H1 (cell line): ENCODE results near the gene MYCBP2. TPM values are rescaled to one million over a fixed set of nuclear protein-coding genes. Genes with fewer than 3 reads are reported as not detected.

Experiments used
- ASH2L ChIP-seq: fragments of 200-600, 300-600 bp; sonication (generic); IDR thresholded peaks from one replicate; pipeline ENCODE4 v1.7.1; 2017; ENCODE audit warnings: low read length
- BRCA1 ChIP-seq: IDR thresholded peaks from 2 replicates; pipeline ENCODE4 v1.6.1; 2012; ENCODE audit warnings: low read depth, low read length, improper control_type of control experiment
- CBX5 ChIP-seq: fragments of 300-800, 300-1000 bp; sonication (generic); IDR thresholded peaks from 2 replicates; pipeline ENCODE4 v1.7.1; 2016; ENCODE audit warnings: antibody characterized with exemption, low read length, low read depth
- CEBPB ChIP-seq: IDR thresholded peaks from 2 replicates; pipeline ENCODE4 v1.6.1; 2012; ENCODE audit warnings: low read depth, low read length
- GTF2F1 ChIP-seq: IDR thresholded peaks from 2 replicates; pipeline ENCODE4 v1.6.1; 2012; ENCODE audit warnings: low read depth, low read length, improper control_type of control experiment, borderline replicate concordance
- KDM1A ChIP-seq: fragments of 200-600, 300-600 bp; sonication (generic); IDR thresholded peaks from 2 replicates; pipeline ENCODE4 v1.7.1; 2016; ENCODE audit warnings: mild to moderate bottlenecking, low read length, borderline replicate concordance
- NANOG ChIP-seq: IDR thresholded peaks from 2 replicates; pipeline ENCODE4 v1.6.1; 2011; ENCODE audit warnings: low read length, low read depth, mild to moderate bottlenecking, inconsistent platforms; ENCODE audit not compliant: insufficient read depth, poor library complexity, severe bottlenecking
- POLR2A ChIP-seq, 2 experiments: IDR thresholded peaks; 1 replicate in 1 of 2; 2 replicates in 1 of 2; pipeline ENCODE4 v1.6.1; 2011; ENCODE audit warnings: low read depth in 2 of 2, low read length in 2 of 2, mild to moderate bottlenecking in 2 of 2; ENCODE audit errors: control extremely low read depth in 1 of 2
- POU5F1 ChIP-seq: IDR thresholded peaks from 2 replicates; pipeline ENCODE4 v1.6.1; 2011; ENCODE audit warnings: low read depth, mild to moderate bottlenecking, low read length, moderate library complexity
- RAD21 ChIP-seq, 2 experiments: IDR thresholded peaks in 1 of 2; conservative IDR thresholded peaks in 1 of 2; 2 replicates each; pipeline ENCODE4 v1.6.1; 2011; ENCODE audit warnings: low read depth in 2 of 2, low read length in 2 of 2, improper control_type of control experiment in 1 of 2, inconsistent platforms in 1 of 2, mild to moderate bottlenecking in 1 of 2, moderate library complexity in 1 of 2
- RBBP5 ChIP-seq: IDR thresholded peaks from 2 replicates; pipeline ENCODE4 v1.7.1; 2012; ENCODE audit warnings: low read depth, mild to moderate bottlenecking, inconsistent platforms, low read length, moderate library complexity, borderline replicate concordance
- RNF2 ChIP-seq: fragments of 200-900, 300-1000 bp; sonication (generic); IDR thresholded peaks from 2 replicates; pipeline ENCODE4 v1.7.1; 2016; ENCODE audit warnings: borderline replicate concordance, low read depth, mild to moderate bottlenecking, antibody characterized with exemption, low read length; ENCODE audit not compliant: poor library complexity, severe bottlenecking; ENCODE audit errors: missing control alignments
- SIRT6 ChIP-seq: IDR thresholded peaks from one replicate; pipeline ENCODE4 v1.7.1; 2012; ENCODE audit warnings: low read length, inconsistent platforms
- SIX5 ChIP-seq: IDR thresholded peaks from 2 replicates; pipeline ENCODE4 v1.6.1; 2011; ENCODE audit warnings: mild to moderate bottlenecking, low read depth, low read length
- SP1 ChIP-seq: IDR thresholded peaks from 2 replicates; pipeline ENCODE4 v1.6.1; 2011; ENCODE audit warnings: low read depth, low read length
- TEAD4 ChIP-seq: IDR thresholded peaks from 2 replicates; pipeline ENCODE4 v1.6.1; 2012; ENCODE audit warnings: low read depth, low read length, inconsistent platforms, mixed read lengths
- YY1 ChIP-seq: IDR thresholded peaks from 2 replicates; pipeline ENCODE4 v1.6.1; 2011; ENCODE audit warnings: low read depth, mild to moderate bottlenecking, low read length
- polyA plus RNA-seq, 7 experiments: library from polyadenylated mRNA; depleted of rRNA in 3 of 7; stranded (reverse) in 5 of 7; unstranded in 2 of 7; fragments of >200 nt in 5 of 7; fragments of 200-250 nt in 2 of 7; gene quantifications; 1 replicate in 5 of 7; 2 replicates in 1 of 7; 4 replicates in 1 of 7; pipeline versions ENCODE4 v1.2.1 to v1.2.3, GENCODE V29; 2011 to 2013; ENCODE audit warnings: missing spikeins in 2 of 7, mixed read lengths in 2 of 7
- total RNA-seq: library from RNA; stranded (reverse); fragmentation: NEBNext Ultra II Directional; extraction: Animal tissue kit (Norgen Biotek cat#: 25700); gene quantifications from 2 replicates; pipeline ENCODE4 v1.2.1, GENCODE V29; 2021

Gene MYCBP2
- total and polyA plus RNA-seq, 2 of the 8 experiments (the other 6 are each of a cell fraction or from before 2014, with no cell fraction given): 19.0 to 52.1 TPM

- peak; percentile 22 for TF ChIP-seq RNF2
- TF ChIP-seq ASH2L: peak; percentile 98
- peak; percentile 55; the same call in 1 of the 2 replicates for TF ChIP-seq RBBP5
- no peak for TF ChIP-seq NANOG
- no peak for TF ChIP-seq GTF2F1
- no peak for TF ChIP-seq BRCA1
- TF ChIP-seq KDM1A: no peak
- no peak for TF ChIP-seq SIRT6
- TF ChIP-seq TEAD4: no peak
- TF ChIP-seq POU5F1: no peak
- TF ChIP-seq SP1: peak; percentile 98
- peak in 1 of 2 experiments; percentile 51; a peak in 2 of 3 replicates for TF ChIP-seq POLR2A (IDR thresholded peaks at IDR 0.05; ENCODE audit: control extremely low read depth in 1 of 2, low read depth in 2 of 2, low read length in 2 of 2)
- TF ChIP-seq RAD21 (IDR thresholded peaks at IDR 0.05 in 1 of 2, conservative IDR thresholded peaks at IDR 0.05 in 1 of 2; ENCODE audit: low read depth in 2 of 2, low read length in 2 of 2): no peak; a peak in 1 of 4 replicates
- TF ChIP-seq SIX5: no peak
- TF ChIP-seq YY1: peak; percentile 68; the same call in 1 of the 2 replicates
- TF ChIP-seq CBX5: no peak
- 0 out of 2 replicates have a peak, but pooled peaks have one; percentile 5 for TF ChIP-seq CEBPB
Observed at GRCh38 chr13:77329133-77329910, 2.4 kb upstream of the MYCBP2 start (continued).
